ENCODE measurements around the gene TRPC4AP. TPM values are rescaled to one million over a fixed set of nuclear protein-coding genes. Genes with fewer than 3 reads are reported as not detected.
A peak's percentile ranks its signal among the peaks of the same experiment; 100 is the strongest.

TRPC4AP gene
- total RNA-seq, 4 donors from 2014 or later, result 63.4 to 101 (median 76.4) TPM

DNA sequence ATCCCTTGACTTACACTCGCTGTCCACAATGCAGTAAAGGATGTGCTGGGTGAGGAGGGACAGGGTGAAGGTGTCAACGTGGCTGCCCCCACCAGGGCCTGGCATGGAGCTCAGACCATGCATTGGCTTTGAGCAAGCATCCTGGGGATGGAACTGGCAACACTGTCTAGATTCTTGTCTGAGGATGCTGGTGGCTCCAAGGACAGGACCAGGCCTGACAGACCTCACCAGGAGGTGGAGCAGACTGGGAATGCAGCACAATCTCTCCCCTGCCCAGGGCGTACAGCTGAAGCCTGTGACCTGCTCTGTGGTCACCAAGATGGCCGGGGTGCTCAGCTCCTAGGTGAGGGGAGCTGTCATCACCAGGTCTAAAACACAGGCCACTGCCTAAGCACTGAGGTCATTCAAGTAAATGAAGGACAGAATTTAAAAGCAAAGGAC is 86.1 kb downstream of the TRPC4AP start:
- Histone ChIP-seq H3K27me3 (no peaks in the 10 kb centered on the region), H3K27ac (no peak overlapping the region), H3K4me3 (no peak overlapping the region), H3K36me3 (peaks cover 10 to 100% (median 68%) of the 10 kb centered on the region in 3 donors), H3K4me1 (no peaks in the 10 kb centered on the region), H3K9me3 (no peaks in the 10 kb centered on the region)
- TF ChIP-seq CTCF (IDR thresholded peaks at IDR 0.05), result no peak
- WGBS, 2 donors, result 74 to 97% methylated on average over 4 of the region's 4 CpGs
- peak in 1 of 2 donors; percentile 2 for DNase-seq (ENCODE audit: low spot score in 2 of 2)

- peak in 1 of 2 donors; percentile 3 for DNase-seq (ENCODE audit: low spot score in 2 of 2)
- 88 to 90% methylated on average over 11 of the region's 11 CpGs for WGBS, 2 donors
- no peaks in the 10 kb centered on the region for H3K27me3 ChIP-seq
- H3K27ac ChIP-seq, result no peak overlapping the region
- no peak for TF ChIP-seq POLR2A (IDR thresholded peaks at IDR 0.05)
- no peak for TF ChIP-seq EP300 (IDR thresholded peaks at IDR 0.05)
- no peak for TF ChIP-seq CTCF (IDR thresholded peaks at IDR 0.05)
- peaks cover 10 to 100% (median 73%) of the 10 kb centered on the region in 3 donors for H3K36me3 ChIP-seq
- no peaks in the 10 kb centered on the region for H3K9me3 ChIP-seq
- no peak overlapping the region for H3K4me3 ChIP-seq
- H3K4me1 ChIP-seq, result no peaks in the 10 kb centered on the region
Measured at GRCh38 chr20:35006009-35006408, 86.6 kb downstream of the TRPC4AP start.

DNA sequence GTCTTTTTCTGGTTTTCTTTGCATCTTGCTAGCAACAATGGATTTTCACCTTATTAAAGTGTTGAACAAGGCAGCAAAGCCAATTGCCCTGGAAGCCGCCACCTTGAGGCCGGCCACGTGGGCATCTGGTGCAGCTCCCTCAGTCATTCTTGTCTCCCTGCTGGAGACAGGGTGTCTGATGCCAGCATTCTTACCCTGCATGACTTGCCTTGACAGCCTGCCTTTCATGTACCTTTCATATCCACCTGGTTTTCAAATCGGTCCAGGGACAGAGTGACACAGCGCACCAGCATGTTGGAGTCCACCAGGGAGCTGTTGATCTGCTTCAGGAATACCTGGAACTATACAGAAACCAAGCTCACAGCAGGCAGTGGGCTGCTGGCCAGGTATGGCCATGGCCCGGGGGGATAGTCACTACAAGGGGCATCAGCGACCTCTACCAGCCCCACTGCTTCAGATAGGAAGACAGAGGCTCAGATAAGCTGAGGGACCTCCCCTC is 87.1 kb downstream of the TRPC4AP start:
- H3K27ac ChIP-seq, result no peak overlapping the region
- H3K36me3 ChIP-seq, result peaks cover 11 to 100% (median 77%) of the 10 kb centered on the region in 3 donors
- H3K4me3 ChIP-seq, result no peak overlapping the region
- no peaks in the 10 kb centered on the region for H3K27me3 ChIP-seq
- WGBS, 2 donors, result 82 to 94% methylated on average over 7 of the region's 7 CpGs
- H3K9me3 ChIP-seq, result no peaks in the 10 kb centered on the region
- peak in 1 of 2 donors; percentile 8 for DNase-seq (ENCODE audit: low spot score in 2 of 2)
- no peaks in the 10 kb centered on the region for H3K4me1 ChIP-seq
- TF ChIP-seq POLR2A (IDR thresholded peaks at IDR 0.05) (no peak), CTCF (IDR thresholded peaks at IDR 0.05) (no peak), EP300 (IDR thresholded peaks at IDR 0.05) (no peak)

DNA sequence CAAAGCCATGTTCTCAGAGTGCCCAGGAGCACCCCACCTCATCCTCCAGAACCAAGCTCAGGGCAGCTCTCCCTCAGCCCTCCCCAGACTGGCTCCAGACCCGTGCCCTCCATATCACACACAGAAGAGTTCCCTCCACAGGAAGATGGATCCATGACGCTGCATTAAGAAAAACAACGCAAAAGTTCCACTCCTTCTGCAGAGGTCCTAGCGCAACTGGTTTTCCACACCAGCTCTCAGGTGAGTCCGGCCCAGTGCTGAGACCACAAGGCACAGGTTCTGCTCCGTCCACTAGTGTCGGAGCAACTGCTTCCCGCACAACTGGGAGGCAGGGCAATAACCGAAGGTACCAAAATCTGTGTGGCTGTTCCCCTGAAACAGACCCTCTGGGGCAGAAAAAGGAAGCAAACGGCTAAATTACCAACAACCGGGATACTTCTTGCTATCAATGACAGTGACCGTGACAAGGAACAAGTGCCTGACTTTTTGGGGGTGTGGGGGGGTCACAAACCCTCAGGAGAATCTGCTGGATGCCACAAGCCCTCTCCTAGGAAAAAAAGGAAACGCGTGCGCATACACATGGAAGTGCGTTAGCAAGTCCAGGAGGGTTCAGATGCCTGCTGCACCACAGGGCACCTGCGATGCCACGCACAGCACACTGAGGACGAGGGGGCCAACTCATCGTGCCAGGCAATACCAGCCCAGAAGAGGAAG is 87.7 kb downstream of the TRPC4AP start:
- Histone ChIP-seq H3K9me3 (no peaks in the 10 kb centered on the region), H3K36me3 (peaks cover 11 to 100% (median 71%) of the 10 kb centered on the region in 3 donors), H3K4me1 (no peaks in the 10 kb centered on the region), H3K27ac (no peak overlapping the region), H3K27me3 (no peaks in the 10 kb centered on the region), H3K4me3 (no peak overlapping the region)
- no peak for TF ChIP-seq POLR2A (IDR thresholded peaks at IDR 0.05)
- TF ChIP-seq EP300 (IDR thresholded peaks at IDR 0.05), result no peak
- no peak for TF ChIP-seq CTCF (IDR thresholded peaks at IDR 0.05)
- peak in 1 of 2 donors; percentile 3 for DNase-seq (ENCODE audit: low spot score in 2 of 2)
- WGBS, 2 donors, result 88 to 91% methylated on average over 19 of the region's 20 CpGs

- H3K27me3 ChIP-seq, result no peaks in the 10 kb centered on the region
- H3K4me3 ChIP-seq, result no peak overlapping the region
- no peak overlapping the region for H3K27ac ChIP-seq
- H3K9me3 ChIP-seq, result no peaks in the 10 kb centered on the region
- H3K36me3 ChIP-seq, result peaks cover 7 to 100% (median 64%) of the 10 kb centered on the region in 3 donors
- no peak for TF ChIP-seq EP300 (IDR thresholded peaks at IDR 0.05)
- no peak for DNase-seq (ENCODE audit: low spot score in 2 of 2)
- WGBS, 2 donors, result 83 to 85% methylated on average over 15 to 18 of the region's 18 CpGs
- H3K4me1 ChIP-seq, result no peaks in the 10 kb centered on the region
Measured at GRCh38 chr20:35004051-35004725, 88.4 kb downstream of the TRPC4AP start.

Measured in tibial nerve (tissue), 4 donors.